NCI-H2107 (cell line): Measurements from ENCODE around the gene FRMD3.
A peak's percentile ranks its signal among the peaks of the same experiment; 100 is the strongest.

Experiments used
- DNase-seq: peaks from one replicate; lab custom pipeline; 2025; lab: John Stamatoyannopoulos, UW

The FRMD3 gene

DNA sequence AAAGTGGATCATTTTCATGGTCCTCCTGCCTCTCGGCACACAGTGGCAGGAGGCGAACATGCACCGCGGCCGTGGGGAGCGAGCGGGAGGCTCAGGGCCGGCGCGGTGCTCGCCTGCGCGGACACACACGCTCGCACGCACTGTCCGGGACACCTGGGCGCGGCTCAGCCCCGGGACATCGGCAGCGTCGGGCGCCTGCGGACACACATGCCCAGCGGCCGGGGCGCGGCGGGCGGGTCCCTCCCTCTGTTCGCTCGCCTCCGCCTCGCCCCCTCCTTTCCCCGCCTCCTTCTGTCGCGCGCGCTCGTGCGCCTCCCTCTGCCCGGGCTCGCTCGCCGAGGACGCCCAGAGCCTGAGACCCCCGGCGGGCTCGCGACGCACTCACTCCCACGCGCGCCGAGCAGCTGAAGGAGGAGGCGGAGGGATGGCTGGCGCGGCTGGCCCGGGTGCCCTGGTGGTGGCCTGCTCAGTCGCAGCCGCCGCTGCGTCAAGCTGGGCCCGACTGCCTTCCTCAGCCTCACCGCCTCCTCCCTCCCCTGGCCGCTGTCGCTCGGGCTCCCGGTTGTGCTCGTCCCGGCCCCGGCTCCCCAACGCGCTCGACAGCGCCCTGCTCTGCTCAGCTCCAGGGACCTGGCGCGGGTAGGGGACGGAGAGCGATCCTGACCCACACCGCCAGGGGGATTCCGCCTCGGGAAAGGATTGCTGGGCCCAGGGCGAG, at the start of gene FRMD3:
Gene FRMD3, minus strand, starts transcription at position 230 of the 718 bp plus-strand sequence. Its CDS starts 170 bp downstream, at position 60.
- peak; percentile 85 for DNase-seq

GRCh38 chr9:83584995-83585394, 46.8 kb upstream of the FRMD3 start:
- no peak for DNase-seq

DNA sequence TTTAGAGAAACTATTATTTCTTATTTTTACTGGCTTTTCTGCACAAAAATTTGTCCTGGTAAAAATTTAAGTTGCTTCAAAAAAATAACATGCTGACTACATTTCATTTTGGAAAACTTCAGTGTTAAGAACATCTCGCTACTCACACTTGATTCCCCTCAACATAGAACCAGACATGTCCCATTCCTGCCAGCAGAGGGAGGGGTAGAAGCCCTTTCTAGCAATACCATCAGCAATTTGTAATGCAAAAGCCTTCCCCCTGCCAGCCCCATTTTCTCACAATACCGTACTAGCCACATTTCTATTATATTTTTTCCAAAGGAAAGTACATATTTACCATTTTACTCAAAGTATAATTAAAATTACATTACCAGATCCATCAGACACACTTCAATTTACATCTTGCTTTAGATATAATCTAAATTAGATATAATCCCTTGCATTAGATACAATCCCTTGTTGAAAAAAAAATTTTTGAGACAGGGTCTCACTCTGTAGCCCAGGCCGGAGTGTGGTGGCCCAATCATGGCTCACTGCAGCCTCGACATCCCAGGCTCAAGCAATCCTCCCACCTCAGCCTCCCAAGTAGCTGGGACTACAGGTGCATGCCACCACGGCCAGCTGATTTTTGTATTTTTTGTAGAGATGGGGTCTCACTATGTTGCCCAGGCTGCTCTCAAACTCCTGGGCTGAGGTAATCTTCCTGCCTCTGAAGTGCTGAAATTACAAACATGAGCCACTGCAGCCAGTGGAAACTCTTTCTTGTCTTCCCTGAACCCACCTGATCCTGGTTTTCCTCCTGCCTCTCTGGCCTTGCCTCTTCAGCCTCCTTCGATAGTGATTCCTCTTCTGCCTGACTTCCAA, 45.2 kb upstream of the FRMD3 start:
- DNase-seq = no peak

GRCh38 chr9:83582029-83582428, 43.8 kb upstream of the FRMD3 start:
- no peak for DNase-seq

DNA sequence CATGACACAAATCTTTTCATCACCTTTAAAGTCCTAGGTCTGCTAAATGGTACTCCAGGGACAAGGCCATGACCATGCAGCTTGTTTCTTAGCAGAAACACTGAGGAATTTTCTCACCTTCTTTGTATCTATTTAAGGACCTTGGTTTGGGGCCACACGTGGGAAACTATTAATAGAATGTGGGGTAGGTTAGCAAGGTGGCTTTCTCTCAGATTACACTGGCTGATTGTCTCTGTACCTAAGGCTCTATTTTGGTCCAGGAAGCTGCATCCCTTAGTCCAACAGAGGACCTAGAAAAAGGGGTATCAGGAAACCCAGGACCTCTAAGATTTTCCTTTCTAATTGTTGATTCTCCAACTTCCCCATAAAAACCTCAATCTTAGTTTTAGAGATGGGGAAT, 36.3 kb upstream of the FRMD3 start:
- DNase-seq = no peak

DNA sequence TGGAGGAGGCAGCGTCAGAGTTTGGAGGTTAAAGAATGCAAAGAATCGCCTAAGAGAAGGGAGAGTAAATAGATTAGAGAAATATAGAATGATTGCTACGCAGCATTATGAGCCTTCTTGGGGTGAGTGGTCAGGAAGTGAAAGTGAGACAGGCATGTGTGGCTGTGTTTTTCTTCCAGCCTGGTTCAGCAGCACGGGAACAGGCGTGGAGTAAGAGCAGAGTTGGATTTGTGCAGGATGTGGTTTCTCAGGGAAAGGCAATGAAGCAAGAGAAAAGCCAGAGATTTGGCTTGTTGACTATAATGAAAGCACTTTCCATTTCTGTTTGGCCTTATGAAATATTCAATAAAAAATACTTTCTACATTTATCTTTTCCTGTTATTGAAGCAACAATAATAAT, 34.3 kb upstream of the FRMD3 start:
- no peak for DNase-seq

- no peak for DNase-seq
Measured at GRCh38 chr9:83570359-83570758, 32.2 kb upstream of the FRMD3 start.

GRCh38 chr9:83569326-83569725, 31.1 kb upstream of the FRMD3 start:
- no peak for DNase-seq

DNA sequence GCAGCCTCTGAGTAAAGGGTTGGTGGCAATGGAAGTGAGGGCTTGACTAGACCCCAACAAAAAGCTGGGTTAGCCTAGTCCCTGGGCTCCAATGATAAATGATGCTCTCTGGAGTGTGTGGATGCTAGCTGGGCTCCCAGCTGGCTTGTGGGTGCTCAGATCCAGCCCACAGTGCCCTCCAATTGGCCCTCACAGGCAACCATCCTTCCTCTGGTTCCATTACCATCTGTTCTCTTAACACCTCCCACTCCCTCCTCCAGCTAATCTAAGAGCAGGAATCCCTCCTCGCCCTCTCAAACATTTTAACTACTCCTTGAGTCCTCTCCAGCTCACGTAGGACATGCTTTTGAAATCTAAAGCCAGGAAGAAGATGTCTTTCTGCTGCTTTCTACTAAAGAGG, 25.2 kb upstream of the FRMD3 start:
- DNase-seq = no peak

- DNase-seq = no peak
Measured at GRCh38 chr9:83560169-83560826, 22.1 kb upstream of the FRMD3 start.

- no peak for DNase-seq
Measured at GRCh38 chr9:83557771-83558170, 19.6 kb upstream of the FRMD3 start.

DNA sequence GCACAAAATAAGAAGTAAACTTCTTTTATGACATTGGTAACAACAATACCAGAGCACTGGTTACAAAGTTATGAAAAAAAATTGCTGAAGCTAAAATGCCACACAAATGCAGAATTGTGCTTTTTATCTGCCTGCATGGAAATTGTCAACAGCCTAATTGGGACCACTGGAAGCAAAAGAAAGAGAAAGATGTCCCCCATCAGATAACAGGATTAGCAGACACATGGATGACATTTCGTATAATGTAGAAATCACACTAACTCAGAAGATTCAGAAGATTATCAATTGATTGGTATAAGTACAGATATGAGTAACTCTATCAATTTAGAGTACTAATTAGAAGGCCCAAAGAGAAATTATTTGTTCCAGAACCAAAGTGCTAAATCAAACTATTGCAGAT, 19.1 kb upstream of the FRMD3 start:
- DNase-seq = no peak

DNA sequence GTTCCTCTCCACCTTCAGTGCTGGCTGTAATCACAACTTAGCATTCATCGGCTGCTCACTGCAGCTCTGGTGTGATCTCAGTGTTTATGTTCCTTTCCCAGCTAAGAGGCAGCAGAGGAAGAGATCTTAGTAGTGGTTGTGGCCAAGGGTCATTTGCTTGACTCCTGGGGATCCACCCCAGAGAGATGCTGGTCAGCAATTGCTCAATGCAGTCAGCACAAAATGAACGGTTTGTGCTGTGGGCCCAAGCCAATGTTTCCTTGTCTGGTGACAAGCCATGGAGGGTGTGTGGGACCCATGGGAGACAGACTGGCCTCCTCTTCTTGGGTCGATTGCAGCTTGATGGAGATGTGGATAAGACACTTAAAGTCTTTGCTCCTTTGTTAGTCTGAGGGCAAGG, 16.1 kb upstream of the FRMD3 start:
- DNase-seq = no peak

DNA sequence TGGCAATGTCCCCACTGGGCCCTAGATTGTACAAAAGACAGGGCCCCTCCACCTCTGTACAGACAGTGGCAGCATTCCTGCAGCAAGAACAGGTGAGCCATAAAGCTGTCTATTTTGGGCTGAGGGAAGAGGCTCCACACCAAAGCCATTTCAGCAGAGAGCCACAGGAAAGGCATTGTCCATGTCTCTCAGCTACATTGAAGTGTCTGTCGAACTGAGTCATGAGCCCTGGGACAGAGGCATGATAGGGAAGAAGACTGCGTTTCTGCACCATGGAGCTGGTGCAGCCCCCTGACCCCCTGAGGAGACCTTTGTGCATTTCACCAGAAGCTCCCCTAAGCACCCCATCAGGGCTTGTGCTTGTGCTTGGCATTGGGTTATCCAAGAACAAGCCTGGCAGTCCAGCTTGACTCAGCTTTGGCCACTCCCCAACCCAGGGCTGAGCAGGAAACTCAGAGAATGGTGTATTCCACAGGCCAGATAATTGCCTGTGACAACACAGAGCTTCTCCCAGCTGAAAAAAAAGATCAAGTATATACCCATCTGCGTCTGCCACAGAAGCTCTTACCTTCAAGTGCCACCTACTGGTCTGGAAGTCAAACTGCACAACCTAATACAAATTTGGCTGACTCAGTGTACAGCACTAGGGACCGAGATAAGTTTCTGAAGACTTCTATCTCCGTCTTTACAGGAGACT, 5.9 kb upstream of the FRMD3 start:
- peak; percentile 21 for DNase-seq

- no peak for DNase-seq
Measured at GRCh38 chr9:83538890-83539238, 663 bp upstream of the FRMD3 start.

DNA sequence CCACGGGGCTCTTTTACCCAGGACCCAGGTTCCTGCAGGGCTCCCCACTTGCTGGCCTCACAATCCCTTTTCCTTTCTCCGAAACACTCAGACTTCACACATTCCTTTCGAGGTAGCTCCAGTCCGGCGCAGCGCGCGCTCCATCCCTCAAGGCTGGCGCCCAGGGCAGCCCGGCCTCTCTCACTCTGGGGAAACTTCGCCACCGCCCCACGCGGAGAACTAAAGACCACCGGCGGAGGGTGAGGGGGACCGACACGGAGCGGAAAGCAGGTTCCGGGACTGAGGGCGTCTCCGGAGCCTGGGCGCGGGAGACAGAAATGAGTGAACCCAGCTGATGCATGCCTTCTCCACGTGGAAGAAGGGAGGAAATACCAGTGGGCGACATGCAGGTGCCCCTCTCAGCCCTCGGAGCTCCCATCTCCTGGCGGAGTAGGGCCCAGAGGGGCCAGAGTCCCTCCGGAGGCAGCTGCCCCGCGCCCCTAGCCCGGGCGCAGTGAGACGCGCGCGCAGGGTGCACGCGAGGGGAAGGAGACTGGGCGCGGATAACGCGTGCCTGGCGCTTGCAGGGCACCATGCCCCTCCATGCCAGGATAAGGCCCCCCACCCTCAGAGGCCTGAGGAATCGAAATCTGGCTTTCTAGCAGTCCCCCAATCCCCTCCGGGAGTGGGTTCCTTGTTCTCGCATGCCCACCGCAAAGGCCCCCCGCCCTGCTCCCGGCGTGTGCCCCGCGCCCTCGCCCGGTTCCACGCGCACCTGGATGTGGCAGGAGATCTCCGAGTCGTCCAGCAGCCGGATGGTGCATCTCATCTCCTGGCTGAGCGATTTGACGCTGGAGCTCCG, 650 bp downstream of the FRMD3 start:
- DNase-seq = no peak

GRCh38 chr9:83536332-83536731, 1.9 kb downstream of the FRMD3 start:
- no peak for DNase-seq

DNA sequence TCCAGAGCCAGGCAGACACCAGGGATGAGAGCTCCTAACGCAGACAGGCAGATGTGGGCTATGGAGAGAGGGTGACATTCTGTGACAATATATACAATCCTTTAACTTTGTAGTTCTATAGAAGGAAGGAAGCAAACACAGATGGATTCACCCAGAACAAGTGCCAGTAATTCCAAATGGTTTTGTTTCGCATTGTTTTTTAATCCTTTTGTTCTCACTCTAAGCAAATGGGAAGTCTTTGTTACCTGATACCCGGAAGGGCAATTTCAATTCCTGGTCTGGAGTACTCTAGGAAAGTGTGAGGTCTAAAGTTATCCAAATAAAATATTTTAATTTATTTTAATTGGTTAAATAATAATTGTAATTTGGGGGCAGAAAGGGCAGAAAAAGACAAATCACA, 2.5 kb downstream of the FRMD3 start:
- no peak for DNase-seq

GRCh38 chr9:83533296-83533695, 4.9 kb downstream of the FRMD3 start:
- DNase-seq = no peak

- no peak for DNase-seq
Measured at GRCh38 chr9:83526901-83527300, 11.3 kb downstream of the FRMD3 start.

GRCh38 chr9:83526211-83526610, 12.0 kb downstream of the FRMD3 start:
- DNase-seq = no peak
